HG03045 (cell line): ENCODE results near the gene DLGAP5.

Experiments used
- ATAC-seq: cut with Tn5 transposase; IDR thresholded peaks from one replicate; pipeline ENCODE4 v1.9.1; 2021; ENCODE audit warnings: mild to moderate bottlenecking, moderate library complexity; ENCODE audit not compliant: unreplicated experiment

DLGAP5 gene

GRCh38 chr14:55190906-55191202 lies 531 bp downstream of the DLGAP5 start:
- no peak for ATAC-seq

GRCh38 chr14:55188686-55189295 lies 2.6 kb downstream of the DLGAP5 start:
- no peak for ATAC-seq

- peak; percentile 77 for ATAC-seq
These were observed 11.0 kb downstream of the DLGAP5 start for GRCh38 chr14:55180434-55180833.

GRCh38 chr14:55180006-55180405 lies 11.4 kb downstream of the DLGAP5 start:
- ATAC-seq: no peak

GRCh38 chr14:55170526-55170925 lies 20.9 kb downstream of the DLGAP5 start:
- no peak for ATAC-seq

GRCh38 chr14:55160989-55161388 lies 30.4 kb downstream of the DLGAP5 start:
- no peak for ATAC-seq

- ATAC-seq: no peak
These were observed 33.0 kb downstream of the DLGAP5 start for GRCh38 chr14:55158412-55158811.

- no peak for ATAC-seq
These were observed 34.3 kb downstream of the DLGAP5 start for GRCh38 chr14:55157080-55157479.

GRCh38 chr14:55153951-55154350 lies 37.4 kb downstream of the DLGAP5 start:
- no peak for ATAC-seq

GRCh38 chr14:55152052-55152753 lies 39.2 kb downstream of the DLGAP5 start:
- ATAC-seq: no peak

GRCh38 chr14:55151601-55152000 lies 39.8 kb downstream of the DLGAP5 start:
- no peak for ATAC-seq

GRCh38 chr14:55146425-55146824 lies 45.0 kb downstream of the DLGAP5 start:
- ATAC-seq: no peak

- no peak for ATAC-seq
These were observed 48.9 kb downstream of the DLGAP5 start for GRCh38 chr14:55142466-55142865.

GRCh38 chr14:55141825-55142224 lies 49.6 kb downstream of the DLGAP5 start:
- no peak for ATAC-seq

GRCh38 chr14:55139696-55140509 lies 51.5 kb downstream of the DLGAP5 start:
- no peak for ATAC-seq

GRCh38 chr14:55139141-55139540 lies 52.2 kb downstream of the DLGAP5 start:
- no peak for ATAC-seq

- no peak for ATAC-seq
These were observed 53.3 kb downstream of the DLGAP5 start for GRCh38 chr14:55138091-55138490.

- ATAC-seq: no peak
These were observed 54.2 kb downstream of the DLGAP5 start for GRCh38 chr14:55136885-55137786.

GRCh38 chr14:55136241-55136640 lies 55.1 kb downstream of the DLGAP5 start:
- ATAC-seq: no peak

- ATAC-seq: no peak
These were observed 58.0 kb downstream of the DLGAP5 start for GRCh38 chr14:55133416-55133815.
